Non-pigmented ciliary epithelial cell (primary cell): ENCODE measurements around the gene PTPRE.

Experiments used
- DNase-seq: peaks from one replicate; pipeline ENCODE4 v3.0.0-alpha.2; 2010; ENCODE audit warnings: low read depth

The PTPRE gene

DNA sequence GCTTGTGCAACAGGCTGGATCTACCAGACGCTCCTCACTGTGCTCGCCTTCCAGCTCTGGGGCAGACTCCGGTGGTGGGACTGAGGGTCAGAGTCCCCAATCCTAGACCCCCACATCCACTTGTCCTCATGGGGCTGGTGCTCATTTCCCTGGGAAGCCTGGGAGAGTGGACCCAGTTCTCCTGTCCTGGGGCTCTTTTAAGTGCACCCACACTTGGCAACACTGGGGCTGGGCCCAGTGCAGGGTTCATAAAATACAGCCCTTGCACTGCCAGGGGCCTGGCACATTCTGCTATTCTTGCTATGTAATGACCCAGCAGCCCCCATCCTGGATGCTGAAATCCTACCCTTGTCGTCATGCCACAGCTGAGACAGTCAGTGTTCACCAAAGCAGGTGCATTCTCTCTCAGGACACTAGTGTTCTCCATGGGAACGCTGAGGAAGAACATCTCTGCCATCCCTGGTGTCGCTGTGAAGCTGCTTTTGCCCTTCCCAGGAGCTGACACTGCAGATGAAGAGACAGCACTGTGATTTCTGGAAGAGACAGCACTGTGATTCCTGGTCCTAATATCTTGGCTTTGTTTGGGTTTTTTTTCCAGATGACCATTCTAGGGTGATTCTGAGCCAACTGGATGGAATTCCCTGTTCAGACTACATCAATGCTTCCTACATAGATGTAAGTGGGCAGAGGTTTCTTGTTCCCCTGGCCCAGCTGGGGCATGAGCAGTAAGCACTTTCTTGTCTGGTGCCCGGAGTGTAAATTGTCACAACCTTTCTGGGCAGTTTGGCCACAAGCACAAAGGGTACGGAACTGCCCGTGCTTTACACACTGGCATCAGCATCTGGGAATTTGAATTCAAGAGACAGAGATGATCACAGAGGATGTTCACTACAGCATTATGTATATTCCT is 153.7 kb downstream of the PTPRE start:
- DNase-seq: no peak

DNA sequence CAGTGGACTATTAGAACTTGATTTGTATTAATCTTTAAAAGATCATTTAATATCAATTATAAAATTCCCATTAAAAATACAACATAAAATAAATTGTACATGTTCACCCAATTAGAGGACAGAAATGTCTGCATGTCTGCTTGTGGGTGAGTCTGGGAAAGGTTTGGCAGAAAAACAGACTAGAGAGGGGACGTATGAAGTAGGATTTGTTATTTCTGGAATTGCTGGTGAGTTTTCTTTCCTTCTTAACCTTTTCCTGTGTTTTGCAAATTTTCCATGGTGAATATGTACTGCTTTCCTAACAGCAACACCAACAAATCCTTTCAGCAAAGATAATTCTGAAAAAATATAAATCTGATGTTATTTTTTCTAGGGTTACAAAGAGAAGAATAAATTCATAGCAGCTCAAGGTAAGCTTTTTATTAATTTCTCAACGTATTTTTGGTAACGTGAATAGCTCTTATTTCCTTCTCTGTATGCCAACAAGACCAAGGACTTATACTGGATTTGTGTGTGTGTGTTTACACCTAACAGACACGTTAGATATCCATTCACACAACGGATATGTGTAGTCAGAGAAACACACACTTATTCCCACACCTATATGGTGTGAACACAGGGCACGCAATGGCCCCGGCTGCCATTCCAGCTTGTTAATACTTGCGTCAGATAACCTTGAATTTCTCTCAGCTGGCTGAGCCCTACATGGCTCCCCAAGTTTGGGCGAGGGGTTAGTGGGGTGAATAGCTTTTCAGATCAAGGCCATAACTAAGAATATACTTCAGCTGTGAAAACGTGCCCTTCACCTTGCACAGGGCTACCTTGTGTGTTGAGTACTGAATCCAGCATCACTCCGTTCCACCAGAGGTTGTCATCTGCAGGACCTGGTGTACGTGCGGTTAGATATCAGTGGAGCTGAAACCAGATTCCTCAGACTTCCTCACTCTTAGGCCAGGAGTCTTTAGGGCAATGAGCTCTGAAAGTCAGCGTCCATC is 154.7 kb downstream of the PTPRE start:
- no peak for DNase-seq

DNA sequence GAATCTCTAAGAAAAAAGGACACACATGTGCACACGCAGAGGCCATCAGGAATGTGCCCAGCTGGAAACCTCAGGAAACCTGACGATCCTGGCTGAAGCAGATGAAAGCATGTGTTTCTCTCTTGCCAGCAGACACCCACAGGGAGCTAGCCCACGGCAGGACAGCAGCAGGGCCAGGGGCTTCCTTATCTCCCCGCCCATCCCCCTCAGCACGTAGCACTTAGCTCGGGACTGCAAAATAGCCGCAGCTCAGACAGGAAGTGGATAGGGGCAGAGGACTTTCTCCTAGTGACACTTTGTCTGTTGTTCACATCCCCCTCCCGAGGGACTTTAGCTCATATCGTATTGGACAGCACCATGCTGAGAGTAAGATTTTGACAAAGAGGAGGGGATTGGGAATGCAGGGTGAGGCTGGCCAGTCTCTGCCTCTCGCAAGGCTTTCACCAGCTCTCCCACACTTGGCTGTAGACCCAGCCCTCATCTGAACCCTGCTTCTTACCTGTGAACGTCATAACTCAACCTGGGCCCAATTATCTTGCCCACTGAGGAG is 155.5 kb downstream of the PTPRE start:
- no peak for DNase-seq

DNA sequence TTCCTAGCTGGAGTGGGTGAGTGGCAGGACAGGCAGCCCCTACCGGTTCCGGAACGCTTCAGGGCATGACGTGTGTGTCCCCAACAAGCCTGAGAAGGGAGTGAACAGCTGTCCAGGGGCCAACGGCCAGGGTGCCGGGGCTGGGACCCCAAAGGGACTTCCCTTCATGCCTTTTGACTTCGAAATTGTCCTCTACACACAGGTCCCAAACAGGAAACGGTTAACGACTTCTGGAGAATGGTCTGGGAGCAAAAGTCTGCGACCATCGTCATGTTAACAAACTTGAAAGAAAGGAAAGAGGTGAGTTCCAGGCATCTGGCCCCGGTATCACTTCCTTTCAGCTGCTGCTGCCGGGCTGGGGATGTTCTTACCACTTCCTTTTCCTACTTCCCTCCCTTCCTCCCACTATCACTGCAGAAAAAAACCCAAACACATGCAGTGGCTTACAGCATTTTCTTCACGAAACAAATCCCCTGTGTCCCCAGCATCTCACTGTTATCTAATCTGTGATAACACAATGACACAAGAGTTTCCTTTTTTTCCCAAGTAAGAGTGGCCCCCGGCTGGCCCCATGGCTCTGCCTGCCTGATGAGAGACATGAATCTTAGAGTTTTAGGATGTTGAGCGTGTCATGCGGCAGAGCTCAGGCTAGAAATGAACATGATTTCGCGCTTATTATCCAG is 156.1 kb downstream of the PTPRE start:
- no peak for DNase-seq

DNA sequence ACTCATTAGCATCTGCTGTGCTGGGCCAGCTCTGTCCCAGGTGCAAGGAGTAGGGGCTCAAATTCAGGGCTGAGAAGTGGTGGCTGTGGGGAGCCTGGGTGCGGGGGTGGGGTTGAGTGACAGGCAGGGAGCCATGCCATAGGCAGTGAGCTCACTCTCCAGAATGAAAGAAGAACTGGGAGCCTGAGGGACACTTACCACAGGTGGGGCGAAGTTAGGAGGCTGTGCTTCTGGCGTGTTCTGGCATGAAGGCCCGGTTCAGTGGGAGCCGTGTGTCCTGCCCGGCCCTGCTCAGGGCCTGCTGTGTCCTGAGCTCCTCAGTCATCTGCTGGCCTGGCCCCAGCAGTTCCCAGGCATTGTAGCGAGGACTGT is 156.8 kb downstream of the PTPRE start:
- DNase-seq: no peak

DNA sequence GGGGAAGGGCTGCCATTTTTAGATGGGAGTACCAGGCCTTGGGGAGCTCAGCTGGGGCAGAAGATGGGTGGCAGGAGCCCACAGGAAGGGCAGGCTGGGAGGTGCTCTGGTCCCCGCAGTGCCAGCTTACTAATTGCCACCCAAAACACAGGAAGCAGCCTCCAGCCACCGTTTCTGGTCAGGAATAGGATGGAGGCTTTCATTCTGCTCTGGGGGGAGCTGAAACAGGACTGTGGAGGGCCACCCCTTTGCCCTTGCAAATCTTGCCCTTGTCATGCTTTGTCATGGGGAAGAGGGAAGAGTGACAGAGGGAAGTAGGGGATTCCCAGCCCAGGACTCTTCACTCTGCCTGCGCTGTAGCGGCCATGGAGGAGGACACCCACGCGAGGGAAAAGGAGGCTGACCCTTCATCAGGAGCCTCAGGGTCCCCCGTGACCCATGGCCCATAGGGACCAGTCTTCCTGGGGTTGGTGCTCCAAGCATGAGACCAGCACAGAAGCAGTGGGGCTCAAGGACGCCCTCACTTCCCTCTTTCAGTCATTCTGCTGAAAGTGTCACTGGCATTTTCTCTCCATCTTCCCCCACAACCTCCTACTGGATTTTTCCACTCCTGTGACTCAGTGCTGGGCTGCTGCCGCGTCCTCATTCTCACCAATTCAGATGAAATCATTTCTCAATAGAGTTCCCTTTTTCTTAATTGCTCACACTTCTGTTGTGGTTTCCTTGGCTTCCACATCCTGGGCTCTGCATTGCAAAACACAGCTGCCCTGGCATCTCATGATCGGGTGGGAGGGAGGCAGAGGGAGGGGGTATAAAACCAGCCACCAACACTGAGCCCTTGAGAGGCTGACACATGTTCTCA is 157.4 kb downstream of the PTPRE start:
- peak; percentile 60 for DNase-seq

DNA sequence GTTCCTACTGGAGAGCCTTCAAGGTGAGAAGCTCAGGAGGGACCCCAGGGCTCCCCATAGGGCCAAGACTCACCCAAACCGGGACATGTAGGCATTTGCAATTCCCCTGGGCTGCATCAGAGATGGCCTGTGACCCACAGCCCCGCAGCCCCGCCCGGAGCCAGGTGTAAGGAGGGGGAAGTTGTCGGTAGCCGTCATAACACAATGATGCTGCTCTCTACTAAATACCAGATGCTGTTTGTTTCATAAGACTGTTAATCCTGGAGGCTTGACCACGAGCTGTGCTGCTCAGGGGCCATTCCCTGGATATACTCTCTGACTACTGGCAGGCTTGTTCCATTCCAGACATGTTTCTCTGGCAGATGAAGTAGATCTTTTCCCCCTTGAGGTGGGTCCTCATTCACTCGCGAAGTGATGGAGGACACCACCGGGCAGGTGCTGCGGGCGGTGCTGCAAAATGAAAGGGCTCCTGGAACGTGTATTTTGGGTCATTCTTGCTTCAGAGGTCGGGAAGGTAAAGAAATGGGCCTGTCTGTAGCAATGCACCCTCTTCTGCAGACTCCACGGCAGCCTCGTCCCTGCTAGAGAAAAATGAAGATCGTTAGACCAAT is 158.2 kb downstream of the PTPRE start:
- DNase-seq: no peak

DNA sequence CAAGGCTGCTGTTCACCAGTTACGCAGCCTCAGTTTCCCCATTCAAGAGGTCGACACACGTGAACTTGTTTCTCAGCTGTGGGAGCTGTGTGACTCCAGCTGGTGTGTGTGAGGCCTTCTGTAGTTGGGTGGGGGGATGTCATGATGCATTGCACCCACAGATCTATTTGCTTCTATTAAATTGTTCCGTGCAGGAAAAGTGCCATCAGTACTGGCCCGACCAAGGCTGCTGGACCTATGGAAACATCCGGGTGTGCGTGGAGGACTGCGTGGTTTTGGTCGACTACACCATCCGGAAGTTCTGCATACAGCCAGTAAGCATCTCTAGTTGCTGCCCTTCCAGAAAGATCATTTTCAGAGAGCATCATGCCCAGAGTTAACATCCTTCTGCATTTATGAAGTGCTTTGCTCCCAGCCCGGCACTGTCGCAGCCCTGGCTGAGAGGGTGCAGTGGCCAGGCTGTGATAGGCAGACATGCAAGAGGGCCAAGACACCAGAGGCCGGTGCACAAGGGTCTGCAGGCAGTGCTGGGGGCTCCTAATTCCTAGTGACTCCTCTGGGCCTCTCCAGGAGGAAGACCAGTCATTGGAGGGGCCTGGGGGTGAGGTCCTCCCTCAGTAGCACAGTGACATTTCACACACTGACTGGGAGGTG is 159.1 kb downstream of the PTPRE start:
- DNase-seq: no peak

DNA sequence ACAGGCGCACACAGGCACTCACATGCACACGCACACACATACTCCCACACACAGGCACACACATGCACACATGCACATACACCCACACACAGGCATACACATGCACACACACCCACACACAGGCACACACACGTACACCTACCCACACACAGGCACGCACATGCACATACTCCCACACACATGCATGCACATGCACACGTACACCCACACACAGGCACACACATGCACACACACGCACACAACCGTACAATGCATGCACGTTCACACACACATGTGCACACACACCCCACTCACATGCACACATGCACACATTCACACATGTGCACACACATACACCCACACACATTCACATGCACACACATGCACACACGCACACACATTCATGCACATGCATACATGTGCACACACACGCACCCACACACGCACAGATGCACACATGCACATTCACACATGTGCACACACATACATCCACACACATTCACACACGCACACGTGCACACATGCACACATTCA is 160.0 kb downstream of the PTPRE start:
- DNase-seq: no peak

DNA sequence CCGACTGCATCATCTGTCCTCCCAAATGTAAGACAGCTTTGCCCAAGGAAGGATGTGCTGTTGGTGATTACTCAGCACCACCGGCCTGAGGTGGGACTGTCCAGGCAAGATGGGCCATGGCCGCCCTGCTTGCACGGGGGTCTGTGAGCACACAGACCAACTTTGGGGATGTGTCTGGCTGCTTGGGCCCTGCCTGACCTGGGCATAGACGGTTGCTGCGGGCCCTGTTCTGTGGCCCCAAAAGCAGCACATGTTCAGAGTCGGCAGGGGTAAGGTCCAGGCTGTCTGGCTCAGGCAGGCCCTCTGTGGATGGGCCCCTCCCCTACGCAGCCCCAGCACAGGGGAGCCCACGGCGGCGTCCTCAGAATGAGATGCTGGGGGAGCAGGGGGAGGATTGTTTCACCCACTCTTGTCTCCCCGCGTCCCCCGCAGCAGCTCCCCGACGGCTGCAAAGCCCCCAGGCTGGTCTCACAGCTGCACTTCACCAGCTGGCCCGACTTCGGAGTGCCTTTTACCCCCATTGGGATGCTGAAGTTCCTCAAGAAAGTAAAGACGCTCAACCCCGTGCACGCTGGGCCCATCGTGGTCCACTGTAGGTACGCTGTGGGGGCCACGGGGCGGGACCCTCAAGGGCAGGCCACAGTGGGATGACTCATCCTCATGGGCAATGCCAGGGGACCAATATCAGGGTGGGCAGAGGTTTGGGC is 160.9 kb downstream of the PTPRE start:
- no peak for DNase-seq

DNA sequence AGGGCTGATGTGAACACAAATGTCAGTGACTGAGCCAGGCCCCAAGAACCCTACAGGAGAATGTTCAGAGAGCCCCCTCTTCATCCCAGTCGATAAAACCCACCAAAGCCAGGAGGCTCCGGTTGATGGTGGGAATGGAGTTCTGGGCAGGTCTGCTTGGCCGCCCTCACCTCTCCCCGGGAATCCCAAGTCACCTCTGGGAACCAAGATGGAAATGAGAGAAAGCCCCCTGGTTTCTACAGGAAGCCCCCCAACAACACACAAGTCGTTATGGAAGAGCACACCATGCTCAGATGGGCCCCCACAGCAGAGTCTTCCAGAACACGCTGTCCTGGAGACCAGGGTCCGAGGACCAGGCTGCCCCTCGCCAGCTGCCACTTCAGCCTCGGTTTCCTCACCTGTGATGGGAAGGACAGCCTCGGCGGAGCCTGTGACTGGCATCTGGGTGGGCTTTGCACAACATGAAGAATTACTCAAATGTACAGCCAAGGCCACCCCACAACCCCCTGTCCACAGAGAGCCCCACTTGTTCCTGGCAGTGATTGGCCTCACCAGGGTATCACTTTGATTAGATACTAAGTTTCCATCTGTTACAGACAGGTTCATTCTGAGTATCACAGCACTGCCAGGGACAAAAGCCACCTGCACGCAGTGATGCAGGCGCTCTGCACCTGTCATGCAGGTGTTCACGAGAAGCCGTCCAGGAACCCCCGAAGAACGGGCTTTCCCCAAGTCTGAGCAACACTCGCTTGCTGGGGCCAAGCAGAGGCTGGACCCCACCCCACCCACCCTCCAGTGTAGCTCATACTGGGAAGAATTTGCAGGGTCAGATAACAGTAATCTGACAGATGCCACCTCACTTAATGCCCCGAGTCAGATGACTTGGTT is 161.7 kb downstream of the PTPRE start:
- no peak for DNase-seq

DNA sequence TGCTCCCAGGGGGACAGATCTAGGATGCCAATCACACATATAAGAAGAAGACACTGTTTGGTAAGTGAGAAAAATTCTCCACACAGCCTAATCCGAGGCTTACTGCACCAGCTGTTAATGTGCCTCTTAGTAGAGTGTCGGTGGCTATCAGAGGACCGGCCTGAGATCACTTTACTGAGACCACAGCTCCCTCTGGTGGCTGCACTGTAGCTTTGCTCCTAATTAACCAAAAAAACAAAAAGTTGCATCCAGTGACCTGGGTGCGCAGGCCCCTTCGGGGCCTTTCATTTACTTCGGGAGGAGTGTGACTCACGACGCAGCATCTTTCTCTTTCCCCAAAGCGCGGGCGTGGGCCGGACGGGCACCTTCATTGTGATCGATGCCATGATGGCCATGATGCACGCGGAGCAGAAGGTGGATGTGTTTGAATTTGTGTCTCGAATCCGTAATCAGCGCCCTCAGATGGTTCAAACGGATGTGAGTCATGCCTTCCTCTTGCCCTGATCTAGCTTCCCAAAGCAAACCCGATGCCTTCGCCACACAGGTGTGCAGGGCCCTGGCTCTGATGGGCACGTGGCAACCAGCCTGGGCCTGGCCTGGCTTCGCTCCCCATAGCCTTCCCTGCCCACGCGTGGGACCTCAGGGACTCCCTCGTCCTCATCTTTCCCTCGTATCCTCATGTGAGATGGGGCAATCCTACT is 162.6 kb downstream of the PTPRE start:
- peak; percentile 24 for DNase-seq

DNA sequence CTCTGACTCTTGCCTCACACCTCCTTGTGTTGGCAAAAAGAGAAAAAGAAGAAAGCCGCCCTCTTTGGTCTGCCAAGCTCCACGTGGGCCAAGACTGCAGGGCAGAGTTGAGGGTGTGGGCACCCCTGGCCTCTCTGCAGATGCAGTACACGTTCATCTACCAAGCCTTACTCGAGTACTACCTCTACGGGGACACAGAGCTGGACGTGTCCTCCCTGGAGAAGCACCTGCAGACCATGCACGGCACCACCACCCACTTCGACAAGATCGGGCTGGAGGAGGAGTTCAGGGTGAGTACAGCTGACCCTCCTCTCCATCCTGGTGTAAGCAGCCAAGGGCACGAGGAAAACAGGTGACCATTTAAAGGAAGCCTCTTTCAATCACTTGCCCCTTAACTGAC is 163.3 kb downstream of the PTPRE start:
- DNase-seq: no peak

DNA sequence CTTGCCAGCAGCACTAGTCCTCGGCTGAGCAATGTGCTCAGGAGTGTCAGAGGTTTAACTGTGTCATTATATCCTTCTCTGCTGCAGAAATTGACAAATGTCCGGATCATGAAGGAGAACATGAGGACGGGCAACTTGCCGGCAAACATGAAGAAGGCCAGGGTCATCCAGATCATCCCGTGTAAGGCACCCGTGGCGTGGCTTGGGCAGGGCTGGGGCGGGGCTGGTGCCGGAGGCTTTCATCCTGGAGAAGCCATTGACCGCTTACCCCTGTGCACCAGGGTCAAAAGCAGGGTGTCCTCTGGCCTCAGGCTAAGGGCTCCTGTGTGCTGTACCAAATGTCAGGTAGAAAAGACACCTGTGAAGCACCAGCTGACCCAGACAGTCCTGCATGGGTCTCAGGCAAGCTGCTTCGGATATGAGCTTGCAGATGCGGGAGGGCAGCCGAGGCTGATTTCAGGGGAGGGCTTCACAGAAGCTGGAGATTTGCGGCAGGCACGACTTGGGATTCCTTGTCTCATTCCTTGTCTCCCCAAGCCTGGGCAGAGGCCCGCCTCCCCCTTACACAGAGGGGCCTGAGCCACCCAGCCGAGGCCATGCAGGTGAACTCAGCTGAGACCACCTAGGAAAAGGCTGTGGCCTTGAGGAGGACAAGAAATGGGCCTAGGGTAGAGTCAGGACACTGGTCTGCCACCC is 164.0 kb downstream of the PTPRE start:
- no peak for DNase-seq

DNA sequence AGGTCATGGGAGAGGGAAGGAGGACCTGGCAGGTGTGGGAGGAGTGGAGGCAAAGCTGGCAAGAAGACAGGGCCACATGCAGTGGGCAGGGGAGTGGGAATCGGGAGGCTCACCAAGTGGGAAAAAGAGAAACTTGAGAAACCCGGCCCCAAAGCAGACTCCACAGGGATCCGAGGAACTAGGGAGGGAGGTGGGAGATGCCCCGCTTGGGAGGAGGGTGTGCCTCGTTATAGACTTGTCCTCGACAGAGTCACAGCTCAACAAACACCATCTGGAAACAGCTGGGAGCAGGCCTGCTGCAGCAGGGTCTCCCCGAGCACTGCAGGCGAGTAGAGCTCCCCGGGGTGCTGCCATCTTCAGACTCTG is 164.5 kb downstream of the PTPRE start:
- no peak for DNase-seq

DNA sequence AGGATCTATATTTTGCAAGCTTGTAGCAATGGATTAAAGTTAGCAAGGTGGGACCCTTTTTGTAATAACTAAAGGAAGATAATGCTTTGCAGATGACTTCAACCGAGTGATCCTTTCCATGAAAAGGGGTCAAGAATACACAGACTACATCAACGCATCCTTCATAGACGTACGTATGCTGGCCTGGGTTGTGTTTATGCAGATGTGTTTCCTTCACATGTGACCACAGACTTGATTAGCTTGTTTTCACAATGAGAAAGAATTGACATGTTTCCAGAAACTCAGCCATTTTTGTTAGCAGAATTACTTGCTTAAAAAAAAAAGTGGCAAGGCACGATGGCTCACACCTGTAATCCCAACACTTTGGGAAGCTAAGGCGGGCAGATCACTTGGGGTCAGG is 165.1 kb downstream of the PTPRE start:
- DNase-seq: no peak
